ENCODE measurements around the gene UBE2E2. TPM values are rescaled to one million over a fixed set of nuclear protein-coding genes. Genes with fewer than 3 reads are reported as not detected.

The UBE2E2 gene
- total RNA-seq, 2 experiments from 2014 or later, result 14.1 to 20.2 TPM

DNA sequence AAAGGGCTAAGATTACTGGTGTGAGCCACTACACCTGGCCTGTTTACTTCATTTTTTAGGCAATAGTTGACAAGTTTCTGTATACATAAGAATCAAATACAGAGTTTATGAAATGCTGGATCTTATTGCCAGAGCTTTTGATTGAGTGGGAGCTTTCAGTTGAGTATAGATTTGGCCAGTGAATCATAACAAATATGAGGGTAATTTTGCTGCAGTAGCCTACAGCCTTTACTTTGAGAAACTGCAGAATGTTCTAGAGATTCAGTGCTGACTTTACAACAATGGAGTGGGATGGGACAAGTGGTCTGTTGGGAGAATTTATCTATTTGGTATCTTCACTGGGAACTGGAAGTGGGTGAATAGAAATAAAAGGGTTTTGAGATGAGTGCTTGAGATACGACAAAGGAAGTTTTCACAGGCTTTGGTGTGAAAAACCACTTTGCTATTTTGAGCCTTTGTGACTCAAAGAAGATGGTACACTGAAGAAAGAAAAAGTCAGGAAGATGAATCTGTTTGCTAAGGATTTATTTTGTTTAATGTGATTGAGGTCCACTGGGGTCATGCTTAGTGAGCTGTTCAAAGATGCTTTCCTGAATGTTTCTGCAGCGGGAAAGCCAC is 227.8 kb downstream of the UBE2E2 start:
- ChIA-PET CTCF (no interaction called here), POLR2A (no interaction called here)
- Mint-ChIP-seq H3K9me3 (peaks cover 3% of the 10 kb centered on the region), H3K27me3 (no peaks in the 10 kb centered on the region), H3K36me3 (ENCODE audit: low read depth) (no peaks in the 10 kb centered on the region), H3K4me3 (no peak overlapping the region), H3K27ac (no peak overlapping the region), H3K4me1 (ENCODE audit: low read depth) (peaks cover 7% of the 10 kb centered on the region)
- Histone ChIP-seq H3K27ac (ENCODE audit: low read depth in 1 of 2, low read length in 2 of 2) (no peak overlapping the region), H3K36me3 (ENCODE audit: insufficient read depth, low read length) (no peaks in the 10 kb centered on the region), H3K4me1 (ENCODE audit: insufficient read depth, low read length) (no peaks in the 10 kb centered on the region), H3K27me3 (ENCODE audit: control insufficient read depth in 1 of 2, insufficient read depth in 2 of 2, low read length in 2 of 2) (no peaks in the 10 kb centered on the region), H3K9me3 (ENCODE audit: control insufficient read depth in 1 of 2, insufficient read depth in 1 of 2, low read length in 2 of 2) (peaks cover 0 to 2% of the 10 kb centered on the region in 2 experiments), H3K4me3 (ENCODE audit: low read length) (no peak overlapping the region)
- DNase-seq, result no peak
- TF ChIP-seq, protein P1, sequence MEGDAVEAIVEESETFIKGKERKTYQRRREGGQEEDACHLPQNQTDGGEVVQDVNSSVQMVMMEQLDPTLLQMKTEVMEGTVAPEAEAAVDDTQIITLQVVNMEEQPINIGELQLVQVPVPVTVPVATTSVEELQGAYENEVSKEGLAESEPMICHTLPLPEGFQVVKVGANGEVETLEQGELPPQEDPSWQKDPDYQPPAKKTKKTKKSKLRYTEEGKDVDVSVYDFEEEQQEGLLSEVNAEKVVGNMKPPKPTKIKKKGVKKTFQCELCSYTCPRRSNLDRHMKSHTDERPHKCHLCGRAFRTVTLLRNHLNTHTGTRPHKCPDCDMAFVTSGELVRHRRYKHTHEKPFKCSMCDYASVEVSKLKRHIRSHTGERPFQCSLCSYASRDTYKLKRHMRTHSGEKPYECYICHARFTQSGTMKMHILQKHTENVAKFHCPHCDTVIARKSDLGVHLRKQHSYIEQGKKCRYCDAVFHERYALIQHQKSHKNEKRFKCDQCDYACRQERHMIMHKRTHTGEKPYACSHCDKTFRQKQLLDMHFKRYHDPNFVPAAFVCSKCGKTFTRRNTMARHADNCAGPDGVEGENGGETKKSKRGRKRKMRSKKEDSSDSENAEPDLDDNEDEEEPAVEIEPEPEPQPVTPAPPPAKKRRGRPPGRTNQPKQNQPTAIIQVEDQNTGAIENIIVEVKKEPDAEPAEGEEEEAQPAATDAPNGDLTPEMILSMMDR (IDR thresholded peaks at IDR 0.05), result no peak
- ATAC-seq (ENCODE audit: poor library complexity), result no peak
- intact Hi-C loops (cut with DNase I, micrococcal nuclease), result no loop called here

DNA sequence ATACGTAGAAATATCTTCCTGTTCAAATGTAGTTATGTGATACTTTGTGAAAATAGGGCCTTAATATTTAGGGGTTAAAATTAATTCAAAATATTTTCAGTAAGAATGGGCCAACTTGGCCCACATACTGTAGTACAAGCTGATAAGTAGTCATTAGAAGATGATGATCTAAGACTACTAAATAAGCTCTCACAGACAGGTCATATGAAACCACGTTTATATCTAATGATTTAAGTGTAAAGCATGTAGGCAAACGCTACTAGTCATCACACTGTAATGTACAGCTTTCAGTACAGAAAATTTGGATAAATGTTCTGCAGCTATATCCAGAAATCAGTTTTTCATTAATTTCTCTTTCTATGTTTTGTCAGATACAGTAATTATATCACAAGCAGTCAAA is 228.6 kb downstream of the UBE2E2 start:
- no peak for DNase-seq
- no peaks in the 10 kb centered on the region for H3K27me3 Mint-ChIP-seq
- no peak for ATAC-seq (ENCODE audit: poor library complexity)
- H3K9me3 Mint-ChIP-seq, result no peaks in the 10 kb centered on the region
- ChIA-PET CTCF (no interaction called here), POLR2A (no interaction called here)
- TF ChIP-seq, protein P1 (IDR thresholded peaks at IDR 0.05), result no peak
- intact Hi-C loops (cut with DNase I, micrococcal nuclease), result no loop called here
- no peak overlapping the region for H3K4me3 Mint-ChIP-seq
- no peaks in the 10 kb centered on the region for H3K36me3 ChIP-seq (ENCODE audit: insufficient read depth, low read length)
- no peak overlapping the region for H3K4me3 ChIP-seq (ENCODE audit: low read length)
- peaks cover 0 to 3% of the 10 kb centered on the region in 2 experiments for H3K9me3 ChIP-seq (ENCODE audit: control insufficient read depth in 1 of 2, insufficient read depth in 1 of 2, low read length in 2 of 2)
- H3K27ac ChIP-seq (ENCODE audit: low read depth in 1 of 2, low read length in 2 of 2), result no peak overlapping the region
- H3K27me3 ChIP-seq (ENCODE audit: control insufficient read depth in 1 of 2, insufficient read depth in 2 of 2, low read length in 2 of 2), result no peaks in the 10 kb centered on the region
- no peaks in the 10 kb centered on the region for H3K4me1 ChIP-seq (ENCODE audit: insufficient read depth, low read length)
- H3K36me3 Mint-ChIP-seq (ENCODE audit: low read depth), result no peaks in the 10 kb centered on the region
- peaks cover 7% of the 10 kb centered on the region for H3K4me1 Mint-ChIP-seq (ENCODE audit: low read depth)
- H3K27ac Mint-ChIP-seq, result no peak overlapping the region

DNA sequence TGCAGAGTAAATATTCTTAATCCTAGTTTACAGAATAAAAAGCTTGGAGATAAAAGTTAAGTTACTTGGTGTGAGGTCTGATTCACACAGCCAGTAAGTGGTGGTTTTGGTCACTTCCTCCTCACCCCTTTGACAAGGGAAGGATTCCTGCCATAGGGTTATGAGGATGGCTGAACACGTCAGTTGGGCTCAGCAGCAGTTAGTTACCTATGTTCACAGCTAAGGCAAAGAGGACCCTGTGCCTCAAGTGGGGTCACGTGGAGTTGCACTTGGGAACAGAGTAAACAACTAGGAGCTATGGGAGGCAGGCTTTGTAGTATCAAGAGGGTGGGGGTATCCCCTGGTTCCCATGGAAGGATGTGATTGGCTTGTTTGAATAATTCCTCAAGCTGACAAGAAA is 232.2 kb downstream of the UBE2E2 start:
- H3K27me3 Mint-ChIP-seq, result no peaks in the 10 kb centered on the region
- H3K27ac Mint-ChIP-seq, result no peak overlapping the region
- intact Hi-C loops (cut with DNase I, micrococcal nuclease), result no loop called here
- no peak for DNase-seq
- H3K4me3 Mint-ChIP-seq, result no peak overlapping the region
- H3K4me1 Mint-ChIP-seq (ENCODE audit: low read depth), result peaks cover 30% of the 10 kb centered on the region
- Histone ChIP-seq H3K27ac (ENCODE audit: low read depth in 1 of 2, low read length in 2 of 2) (no peak overlapping the region), H3K4me1 (ENCODE audit: insufficient read depth, low read length) (peaks cover 3% of the 10 kb centered on the region), H3K36me3 (ENCODE audit: insufficient read depth, low read length) (no peaks in the 10 kb centered on the region), H3K9me3 (ENCODE audit: control insufficient read depth in 1 of 2, insufficient read depth in 1 of 2, low read length in 2 of 2) (peaks cover 0 to 3% of the 10 kb centered on the region in 2 experiments), H3K4me3 (ENCODE audit: low read length) (no peak overlapping the region), H3K27me3 (ENCODE audit: control insufficient read depth in 1 of 2, insufficient read depth in 2 of 2, low read length in 2 of 2) (no peaks in the 10 kb centered on the region)
- no peaks in the 10 kb centered on the region for H3K36me3 Mint-ChIP-seq (ENCODE audit: low read depth)
- no peaks in the 10 kb centered on the region for H3K9me3 Mint-ChIP-seq
- TF ChIP-seq, protein P1 (IDR thresholded peaks at IDR 0.05), result no peak
- ChIA-PET CTCF (no interaction called here), POLR2A (no interaction called here)
- no peak for ATAC-seq (ENCODE audit: poor library complexity)

Data from CD4-positive, alpha-beta T cell (primary cell).